SK-N-SH treated with all-trans-retinoic acid at 6 μM for 48 hours (cell line): ENCODE results near the gene RNF157.

Source experiments
- ATAC-seq: fragments of 200-7000 bp; cut with Tn5 transposase; 3 replicates; pipeline ENCODE4 v1.9.1; 2020; ENCODE audit warnings: mild to moderate bottlenecking, moderate library complexity
- ARNTL ChIP-seq: fragments of 450-650 bp; formaldehyde crosslinking; IDR thresholded peaks from 2 replicates; pipeline ENCODE4 v1.5.0; 2020; ENCODE audit warnings: low read depth, mild to moderate bottlenecking, moderate library complexity, borderline replicate concordance
- BACH2 ChIP-seq: fragments of 250-450 bp; sonication (Bioruptor Pico); IDR thresholded peaks from 2 replicates; pipeline ENCODE4 v1.9.0; 2021; ENCODE audit warnings: mild to moderate bottlenecking, borderline replicate concordance
- CSDC2 ChIP-seq: fragments of 250-450 bp; sonication (Bioruptor Pico); IDR thresholded peaks from 2 replicates; pipeline ENCODE4 v1.5.0; 2020; ENCODE audit warnings: mild to moderate bottlenecking, moderate library complexity
- ESRRG ChIP-seq: fragments of 250-450 bp; sonication (Bioruptor Pico); IDR thresholded peaks from 2 replicates; pipeline ENCODE4 v1.6.1; 2021; ENCODE audit warnings: mild to moderate bottlenecking
- GLIS3 ChIP-seq: fragments of 250-450 bp; sonication (Bioruptor Pico); IDR thresholded peaks from 2 replicates; pipeline ENCODE4 v1.5.0; 2020; ENCODE audit warnings: mild to moderate bottlenecking, moderate library complexity
- ISL1 ChIP-seq: fragments of 250-450 bp; sonication (Bioruptor Pico); IDR thresholded peaks from 2 replicates; pipeline ENCODE4 v2.1.2; 2022; ENCODE audit warnings: mild to moderate bottlenecking, moderate library complexity
- OSR1 ChIP-seq: fragments of 250-450 bp; sonication (Bioruptor Pico); IDR thresholded peaks from 2 replicates; pipeline ENCODE4 v1.8.0; 2022; ENCODE audit warnings: moderate library complexity, mild to moderate bottlenecking, inconsistent platforms
- PPARA ChIP-seq: fragments of 250-450 bp; sonication (Bioruptor Pico); IDR thresholded peaks from 2 replicates; pipeline ENCODE4 v1.5.0; 2020; ENCODE audit warnings: mild to moderate bottlenecking, borderline replicate concordance
- RARB ChIP-seq: fragments of 250-450 bp; sonication (Bioruptor Pico); IDR thresholded peaks from 2 replicates; pipeline ENCODE4 v1.8.0; 2021; ENCODE audit warnings: mild to moderate bottlenecking, moderate library complexity
- SNAI2 ChIP-seq: fragments of 250-450 bp; sonication (Bioruptor Pico); IDR thresholded peaks from 2 replicates; pipeline ENCODE4 v1.5.0; 2020; ENCODE audit warnings: mild to moderate bottlenecking, moderate library complexity
- TCF4 ChIP-seq: fragments of 250-450 bp; sonication (Bioruptor Pico); IDR thresholded peaks from 2 replicates; pipeline ENCODE4 v1.8.0; 2021; ENCODE audit warnings: mild to moderate bottlenecking, moderate library complexity, borderline replicate concordance
- TOX ChIP-seq: fragments of 250-450 bp; sonication (Bioruptor Pico); IDR thresholded peaks from 2 replicates; pipeline ENCODE4 v1.8.0; 2021; ENCODE audit warnings: mild to moderate bottlenecking, moderate library complexity, borderline replicate concordance
- ZC3H10 ChIP-seq: fragments of 250-450 bp; sonication (Bioruptor Pico); IDR thresholded peaks from 2 replicates; pipeline ENCODE4 v1.5.1; 2021; ENCODE audit warnings: mild to moderate bottlenecking, moderate library complexity
- ZFP3 ChIP-seq: fragments of 250-450 bp; sonication (Bioruptor Pico); IDR thresholded peaks from 2 replicates; pipeline ENCODE4 v1.5.0; 2020; ENCODE audit warnings: mild to moderate bottlenecking, moderate library complexity
- ZFP30 ChIP-seq: fragments of 450-650 bp; formaldehyde crosslinking; IDR thresholded peaks from 2 replicates; pipeline ENCODE4 v1.5.0; 2022; ENCODE audit warnings: mild to moderate bottlenecking, moderate library complexity
- ZNF565 ChIP-seq: fragments of 450-650 bp; formaldehyde crosslinking; conservative IDR thresholded peaks from 2 replicates; pipeline ENCODE4 v1.5.0; 2020; ENCODE audit warnings: low read depth, mild to moderate bottlenecking, moderate library complexity
- ZNF70 ChIP-seq: fragments of 450-650 bp; formaldehyde crosslinking; IDR thresholded peaks from 2 replicates; pipeline ENCODE4 v1.5.0; 2020; ENCODE audit warnings: mild to moderate bottlenecking, moderate library complexity
- TF ChIP-seq, protein P1 (sequence below): fragments of 250-450 bp; sonication (Bioruptor Pico); IDR thresholded peaks from 2 replicates; pipeline ENCODE4 v1.5.0; 2020; ENCODE audit warnings: mild to moderate bottlenecking, moderate library complexity
- TF ChIP-seq, protein P2 (sequence below): fragments of 250-450 bp; sonication (Bioruptor Pico); IDR thresholded peaks from 2 replicates; pipeline ENCODE4 v1.8.0; 2020; ENCODE audit warnings: mild to moderate bottlenecking, moderate library complexity, borderline replicate concordance
- TF ChIP-seq, protein P3 (sequence below): fragments of 250-450 bp; sonication (Bioruptor Pico); IDR thresholded peaks from 2 replicates; pipeline ENCODE4 v1.8.0; 2021; ENCODE audit warnings: low read depth, mild to moderate bottlenecking, moderate library complexity, borderline replicate concordance
- TF ChIP-seq, protein P4 (sequence below): fragments of 250-450 bp; sonication (Bioruptor Pico); IDR thresholded peaks from 2 replicates; pipeline ENCODE4 v1.5.1; 2020; ENCODE audit warnings: low read depth, mild to moderate bottlenecking, moderate library complexity

Gene RNF157

DNA sequence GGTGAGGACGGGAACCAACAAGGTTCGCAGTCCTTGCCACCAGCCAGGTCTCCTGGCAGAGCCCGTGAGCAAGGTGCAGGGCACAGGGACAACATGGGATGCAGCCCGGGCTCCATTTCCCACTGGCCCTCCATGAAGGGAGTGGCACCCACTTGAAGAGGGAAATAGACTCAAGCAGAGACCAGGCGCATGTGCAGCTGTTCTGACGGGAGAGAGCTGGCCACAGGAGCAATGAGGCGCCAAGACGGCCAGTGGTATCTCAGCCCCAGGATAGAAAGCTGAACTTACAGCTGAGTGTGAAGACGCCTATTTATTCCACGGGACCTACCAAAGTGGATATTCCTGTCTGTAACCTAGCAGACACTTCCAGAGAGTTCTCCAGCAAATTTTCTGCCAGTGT, 91.1 kb downstream of the RNF157 start:
- no peak for TF ChIP-seq ZC3H10
- no peak for TF ChIP-seq TOX (CRISPR knock-in tag)
- no peak for TF ChIP-seq ESRRG (CRISPR knock-in tag)
- no peak for TF ChIP-seq SNAI2 (CRISPR knock-in tag)
- no peak for TF ChIP-seq ZFP3 (CRISPR knock-in tag)
- no peak for TF ChIP-seq CSDC2 (CRISPR knock-in tag)
- TF ChIP-seq ZNF565 (CRISPR knock-in tag): no peak
- TF ChIP-seq TCF4 (CRISPR knock-in tag): no peak
- TF ChIP-seq BACH2 (CRISPR knock-in tag): no peak
- TF ChIP-seq, protein P1, sequence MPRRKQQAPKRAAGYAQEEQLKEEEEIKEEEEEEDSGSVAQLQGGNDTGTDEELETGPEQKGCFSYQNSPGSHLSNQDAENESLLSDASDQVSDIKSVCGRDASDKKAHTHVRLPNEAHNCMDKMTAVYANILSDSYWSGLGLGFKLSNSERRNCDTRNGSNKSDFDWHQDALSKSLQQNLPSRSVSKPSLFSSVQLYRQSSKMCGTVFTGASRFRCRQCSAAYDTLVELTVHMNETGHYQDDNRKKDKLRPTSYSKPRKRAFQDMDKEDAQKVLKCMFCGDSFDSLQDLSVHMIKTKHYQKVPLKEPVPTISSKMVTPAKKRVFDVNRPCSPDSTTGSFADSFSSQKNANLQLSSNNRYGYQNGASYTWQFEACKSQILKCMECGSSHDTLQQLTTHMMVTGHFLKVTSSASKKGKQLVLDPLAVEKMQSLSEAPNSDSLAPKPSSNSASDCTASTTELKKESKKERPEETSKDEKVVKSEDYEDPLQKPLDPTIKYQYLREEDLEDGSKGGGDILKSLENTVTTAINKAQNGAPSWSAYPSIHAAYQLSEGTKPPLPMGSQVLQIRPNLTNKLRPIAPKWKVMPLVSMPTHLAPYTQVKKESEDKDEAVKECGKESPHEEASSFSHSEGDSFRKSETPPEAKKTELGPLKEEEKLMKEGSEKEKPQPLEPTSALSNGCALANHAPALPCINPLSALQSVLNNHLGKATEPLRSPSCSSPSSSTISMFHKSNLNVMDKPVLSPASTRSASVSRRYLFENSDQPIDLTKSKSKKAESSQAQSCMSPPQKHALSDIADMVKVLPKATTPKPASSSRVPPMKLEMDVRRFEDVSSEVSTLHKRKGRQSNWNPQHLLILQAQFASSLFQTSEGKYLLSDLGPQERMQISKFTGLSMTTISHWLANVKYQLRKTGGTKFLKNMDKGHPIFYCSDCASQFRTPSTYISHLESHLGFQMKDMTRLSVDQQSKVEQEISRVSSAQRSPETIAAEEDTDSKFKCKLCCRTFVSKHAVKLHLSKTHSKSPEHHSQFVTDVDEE: no peak
- no peak for TF ChIP-seq ARNTL (CRISPR knock-in tag)
- TF ChIP-seq, protein P2, sequence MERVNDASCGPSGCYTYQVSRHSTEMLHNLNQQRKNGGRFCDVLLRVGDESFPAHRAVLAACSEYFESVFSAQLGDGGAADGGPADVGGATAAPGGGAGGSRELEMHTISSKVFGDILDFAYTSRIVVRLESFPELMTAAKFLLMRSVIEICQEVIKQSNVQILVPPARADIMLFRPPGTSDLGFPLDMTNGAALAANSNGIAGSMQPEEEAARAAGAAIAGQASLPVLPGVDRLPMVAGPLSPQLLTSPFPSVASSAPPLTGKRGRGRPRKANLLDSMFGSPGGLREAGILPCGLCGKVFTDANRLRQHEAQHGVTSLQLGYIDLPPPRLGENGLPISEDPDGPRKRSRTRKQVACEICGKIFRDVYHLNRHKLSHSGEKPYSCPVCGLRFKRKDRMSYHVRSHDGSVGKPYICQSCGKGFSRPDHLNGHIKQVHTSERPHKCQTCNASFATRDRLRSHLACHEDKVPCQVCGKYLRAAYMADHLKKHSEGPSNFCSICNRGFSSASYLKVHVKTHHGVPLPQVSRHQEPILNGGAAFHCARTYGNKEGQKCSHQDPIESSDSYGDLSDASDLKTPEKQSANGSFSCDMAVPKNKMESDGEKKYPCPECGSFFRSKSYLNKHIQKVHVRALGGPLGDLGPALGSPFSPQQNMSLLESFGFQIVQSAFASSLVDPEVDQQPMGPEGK (CRISPR knock-in tag): no peak
- TF ChIP-seq, protein P3, sequence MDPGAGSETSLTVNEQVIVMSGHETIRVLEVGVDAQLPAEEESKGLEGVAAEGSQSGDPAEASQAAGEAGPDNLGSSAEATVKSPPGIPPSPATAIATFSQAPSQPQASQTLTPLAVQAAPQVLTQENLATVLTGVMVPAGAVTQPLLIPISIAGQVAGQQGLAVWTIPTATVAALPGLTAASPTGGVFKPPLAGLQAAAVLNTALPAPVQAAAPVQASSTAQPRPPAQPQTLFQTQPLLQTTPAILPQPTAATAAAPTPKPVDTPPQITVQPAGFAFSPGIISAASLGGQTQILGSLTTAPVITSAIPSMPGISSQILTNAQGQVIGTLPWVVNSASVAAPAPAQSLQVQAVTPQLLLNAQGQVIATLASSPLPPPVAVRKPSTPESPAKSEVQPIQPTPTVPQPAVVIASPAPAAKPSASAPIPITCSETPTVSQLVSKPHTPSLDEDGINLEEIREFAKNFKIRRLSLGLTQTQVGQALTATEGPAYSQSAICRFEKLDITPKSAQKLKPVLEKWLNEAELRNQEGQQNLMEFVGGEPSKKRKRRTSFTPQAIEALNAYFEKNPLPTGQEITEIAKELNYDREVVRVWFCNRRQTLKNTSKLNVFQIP (CRISPR knock-in tag): no peak
- TF ChIP-seq, protein P4, sequence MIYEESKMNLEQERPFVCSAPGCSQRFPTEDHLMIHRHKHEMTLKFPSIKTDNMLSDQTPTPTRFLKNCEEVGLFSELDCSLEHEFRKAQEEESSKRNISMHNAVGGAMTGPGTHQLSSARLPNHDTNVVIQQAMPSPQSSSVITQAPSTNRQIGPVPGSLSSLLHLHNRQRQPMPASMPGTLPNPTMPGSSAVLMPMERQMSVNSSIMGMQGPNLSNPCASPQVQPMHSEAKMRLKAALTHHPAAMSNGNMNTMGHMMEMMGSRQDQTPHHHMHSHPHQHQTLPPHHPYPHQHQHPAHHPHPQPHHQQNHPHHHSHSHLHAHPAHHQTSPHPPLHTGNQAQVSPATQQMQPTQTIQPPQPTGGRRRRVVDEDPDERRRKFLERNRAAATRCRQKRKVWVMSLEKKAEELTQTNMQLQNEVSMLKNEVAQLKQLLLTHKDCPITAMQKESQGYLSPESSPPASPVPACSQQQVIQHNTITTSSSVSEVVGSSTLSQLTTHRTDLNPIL (CRISPR knock-in tag): no peak
- no peak for TF ChIP-seq ZFP30 (CRISPR knock-in tag)
- no peak for TF ChIP-seq GLIS3 (CRISPR knock-in tag)
- no peak for ATAC-seq

DNA sequence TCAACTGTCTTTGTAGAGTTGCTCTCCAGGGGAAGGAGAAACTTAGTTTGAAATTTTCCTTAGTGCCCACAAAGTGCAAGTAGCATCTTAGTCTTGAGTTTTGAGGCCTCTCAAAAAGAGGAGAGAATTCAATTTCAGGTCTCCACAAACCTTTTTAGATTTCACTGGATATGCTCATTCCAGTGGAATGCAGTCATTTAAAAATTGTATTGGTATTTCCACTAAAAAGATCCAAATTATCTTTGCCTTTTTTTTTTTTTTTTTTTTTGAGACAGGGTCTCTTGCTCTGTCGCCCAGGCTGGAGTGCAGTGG, 92.3 kb downstream of the RNF157 start:
- TF ChIP-seq, protein P2 (CRISPR knock-in tag): no peak
- TF ChIP-seq ISL1 (CRISPR knock-in tag) (no peak), CSDC2 (CRISPR knock-in tag) (no peak), ZNF70 (no peak), ARNTL (CRISPR knock-in tag) (no peak), OSR1 (CRISPR knock-in tag) (no peak), ESRRG (CRISPR knock-in tag) (no peak), ZC3H10 (no peak), PPARA (no peak), BACH2 (CRISPR knock-in tag) (no peak), RARB (CRISPR knock-in tag) (no peak)
- TF ChIP-seq, protein P4 (CRISPR knock-in tag): no peak
- TF ChIP-seq, protein P3 (CRISPR knock-in tag): no peak
- TF ChIP-seq, protein P1: no peak
- ATAC-seq: no peak
